Esophagus squamous epithelium (tissue), 4 donors: ENCODE data around the gene PPP1R3G.

Experiments used
- POLR2A ChIP-seq, 4 donors: fragments of 450-650 bp; IDR thresholded peaks; one replicate each; pipeline ENCODE4 v1.6.1; 2017; ENCODE audit warnings: antibody characterized with exemption in 4 of 4, mild to moderate bottlenecking in 4 of 4, moderate library complexity in 3 of 4
- TF ChIP-seq, protein P1 (sequence below), 6 experiments: fragments of 450-650 bp in 4 of 6; fragments of 200-600 bp in 2 of 6; sonication (generic) in 2 of 6; IDR thresholded peaks; one replicate each; pipeline ENCODE4 v1.5.1; 2016 to 2019; ENCODE audit warnings: antibody characterized with exemption in 6 of 6, mild to moderate bottlenecking in 4 of 6, moderate library complexity in 4 of 6

DNA sequence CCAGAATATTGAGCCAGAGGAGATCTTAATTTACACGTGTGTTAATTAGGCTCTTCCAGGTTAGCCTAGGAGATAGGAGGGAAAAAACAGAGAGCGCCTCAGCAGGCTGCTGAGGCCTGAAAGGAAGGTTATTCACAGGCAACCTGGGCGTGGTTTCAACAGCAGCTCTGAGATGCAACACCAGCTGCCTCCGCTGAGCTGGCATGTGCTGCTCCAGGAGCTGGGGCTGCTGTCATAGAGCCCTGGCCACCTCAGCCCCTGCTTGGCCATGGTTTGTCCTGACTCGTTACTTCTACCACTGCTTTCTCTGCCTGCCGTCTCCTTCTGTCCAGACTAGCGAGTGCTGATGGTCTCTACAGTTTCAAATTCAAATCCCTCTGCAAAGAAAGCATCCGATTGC, 48.9 kb upstream of the PPP1R3G start:
- TF ChIP-seq, protein P1, sequence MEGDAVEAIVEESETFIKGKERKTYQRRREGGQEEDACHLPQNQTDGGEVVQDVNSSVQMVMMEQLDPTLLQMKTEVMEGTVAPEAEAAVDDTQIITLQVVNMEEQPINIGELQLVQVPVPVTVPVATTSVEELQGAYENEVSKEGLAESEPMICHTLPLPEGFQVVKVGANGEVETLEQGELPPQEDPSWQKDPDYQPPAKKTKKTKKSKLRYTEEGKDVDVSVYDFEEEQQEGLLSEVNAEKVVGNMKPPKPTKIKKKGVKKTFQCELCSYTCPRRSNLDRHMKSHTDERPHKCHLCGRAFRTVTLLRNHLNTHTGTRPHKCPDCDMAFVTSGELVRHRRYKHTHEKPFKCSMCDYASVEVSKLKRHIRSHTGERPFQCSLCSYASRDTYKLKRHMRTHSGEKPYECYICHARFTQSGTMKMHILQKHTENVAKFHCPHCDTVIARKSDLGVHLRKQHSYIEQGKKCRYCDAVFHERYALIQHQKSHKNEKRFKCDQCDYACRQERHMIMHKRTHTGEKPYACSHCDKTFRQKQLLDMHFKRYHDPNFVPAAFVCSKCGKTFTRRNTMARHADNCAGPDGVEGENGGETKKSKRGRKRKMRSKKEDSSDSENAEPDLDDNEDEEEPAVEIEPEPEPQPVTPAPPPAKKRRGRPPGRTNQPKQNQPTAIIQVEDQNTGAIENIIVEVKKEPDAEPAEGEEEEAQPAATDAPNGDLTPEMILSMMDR (IDR thresholded peaks at IDR 0.05), result peak in 2 of 6 experiments; percentile 30
- no peak for TF ChIP-seq POLR2A (IDR thresholded peaks at IDR 0.05)
